Lung microvascular endothelial cell (primary cell): Measurements from ENCODE around the gene TMEM187. TPM values are rescaled to one million over a fixed set of nuclear protein-coding genes. Genes with fewer than 3 reads are reported as not detected.
"Not testable (repeated sequence)": the region's sequence is repeated elsewhere in the genome, so short reads cannot be mapped to it uniquely, and the experiment has no call there.

ENCODE experiments used
- DNase-seq, 2 donors: peaks; one replicate each; pipeline versions ENCODE4 v3.0.0 to v3.0.0-alpha.2; 2010; ENCODE audit warnings: low read depth in 2 of 2
- total RNA-seq: library from RNA; depleted of rRNA; stranded (reverse); fragments of >200 nt; gene quantifications from 2 replicates; pipeline ENCODE4 v1.2.1, GENCODE V29; 2014

The TMEM187 gene
- total RNA-seq, 1 donor from 2014 or later = 3.2 TPM

GRCh38 chrX:153970357-153971123 lies 2.0 kb upstream of the TMEM187 start:
- DNase-seq = peak; percentile 34 to 59

DNA sequence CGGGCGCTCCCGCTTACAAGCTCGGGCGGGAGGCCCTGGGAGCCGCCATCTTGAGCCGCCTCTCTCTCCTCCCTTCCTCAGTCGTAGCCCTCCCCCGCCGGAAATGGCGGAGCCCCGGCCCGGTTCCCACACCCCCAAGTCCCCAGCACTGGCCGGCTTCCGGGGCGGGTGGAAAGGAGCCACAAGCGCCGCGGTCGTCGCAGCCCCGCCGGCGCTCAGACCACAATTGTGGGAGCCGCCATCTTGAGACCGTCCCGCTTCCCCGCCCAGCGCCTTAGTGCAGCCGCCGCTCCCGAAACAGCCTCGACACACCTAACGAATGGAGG lies 1.5 kb upstream of the TMEM187 start:
- DNase-seq = peak; percentile 88 to 90

DNA sequence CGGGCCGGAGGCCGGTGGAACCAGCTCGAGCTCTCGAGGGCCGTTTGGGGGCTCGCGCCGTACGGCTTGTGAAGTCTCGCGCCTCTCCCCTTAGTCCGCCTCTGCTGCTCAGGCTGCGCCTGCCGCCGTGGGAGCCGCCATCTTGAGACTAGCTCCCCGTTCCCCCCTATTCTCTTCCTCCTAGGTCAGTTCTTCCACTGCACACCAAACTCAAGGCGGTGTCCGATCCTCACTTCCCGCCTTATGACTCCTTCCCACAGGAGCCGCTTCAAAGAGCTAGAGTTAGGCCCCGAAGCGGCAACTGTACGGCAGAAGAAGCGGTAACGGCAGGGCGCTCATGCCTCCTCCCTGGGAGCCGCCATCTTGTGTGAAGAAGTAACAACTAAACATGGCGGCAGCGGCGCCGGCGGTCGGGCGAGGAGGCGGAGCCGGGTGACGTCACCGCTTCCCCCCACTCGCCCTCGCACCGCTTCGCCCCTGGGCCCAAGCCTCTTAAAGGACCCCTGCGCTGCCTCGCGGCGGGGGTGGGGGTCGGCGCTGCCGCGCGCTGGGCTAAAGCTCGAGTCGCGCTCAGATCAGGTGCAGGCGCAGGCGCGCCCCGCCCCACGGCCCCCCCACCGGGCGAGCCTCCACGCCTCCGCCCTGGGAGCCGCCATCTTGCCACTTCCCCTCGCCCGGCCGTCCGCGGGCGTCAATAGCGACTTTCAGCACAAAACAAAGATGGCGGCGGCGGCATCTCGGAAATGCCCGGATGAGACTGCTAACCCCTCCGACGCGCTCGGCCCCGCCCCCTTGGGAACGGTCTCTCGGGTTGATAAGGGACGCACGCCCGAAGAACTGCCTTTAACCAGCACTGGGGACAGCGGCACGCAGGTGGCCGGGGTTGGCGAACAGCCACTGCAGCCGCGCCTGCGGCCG lies 845 bp upstream of the TMEM187 start, which contains the start of gene HCFC1:
TSS of gene HCFC1 (minus strand) at position 369 of the 918 bp plus-strand sequence. CDS start 978 bp downstream, outside the sequence.
- peak; percentile 89 to 94 for DNase-seq

DNA sequence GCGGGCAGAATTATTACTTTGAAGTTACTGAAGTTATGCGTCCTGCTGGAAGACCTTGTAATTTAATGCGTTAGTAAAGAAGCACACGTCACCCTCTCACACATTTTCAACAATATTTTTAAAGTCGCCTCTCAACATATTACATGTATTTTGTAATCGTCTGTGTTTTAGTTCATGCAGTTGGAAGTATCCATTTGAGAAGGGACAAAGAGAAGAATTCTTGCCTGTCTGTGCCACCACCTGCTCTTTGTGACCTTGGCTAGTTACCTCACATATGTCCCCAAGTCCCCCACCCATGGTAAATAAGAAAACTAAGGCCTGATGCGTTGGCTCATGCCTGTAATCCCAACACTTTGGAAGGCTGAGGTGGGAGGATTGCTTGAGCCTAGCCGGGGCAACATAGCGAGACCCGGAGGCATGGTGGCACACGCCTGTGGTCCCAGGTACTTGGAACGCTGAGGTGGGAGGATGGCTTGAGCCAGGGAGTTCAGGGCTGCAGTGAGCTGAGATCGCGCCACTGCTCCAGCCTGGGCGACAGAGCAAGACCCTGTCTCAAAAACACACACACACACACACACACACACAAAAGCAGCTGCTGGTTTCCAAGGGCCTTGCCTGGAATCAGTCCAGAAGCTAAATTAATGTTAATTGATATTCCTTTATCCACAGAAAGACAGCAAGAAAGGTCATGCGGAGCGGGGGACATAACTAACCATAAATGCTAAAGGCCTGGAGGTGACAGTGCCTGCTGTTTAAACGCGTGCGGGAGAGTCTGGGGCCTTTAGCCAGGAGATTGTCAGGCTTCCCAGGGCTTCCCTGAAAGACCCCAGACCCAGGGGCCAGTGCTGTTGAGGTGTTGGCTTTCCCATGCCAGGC lies 811 bp downstream of the TMEM187 start:
- DNase-seq = no peak

- DNase-seq = peak in 1 of 2 donors; percentile 35
Observed at GRCh38 chrX:153974003-153974725, 1.6 kb downstream of the TMEM187 start.

- DNase-seq = no peak
Observed at GRCh38 chrX:153974726-153975286, 2.3 kb downstream of the TMEM187 start.

DNA sequence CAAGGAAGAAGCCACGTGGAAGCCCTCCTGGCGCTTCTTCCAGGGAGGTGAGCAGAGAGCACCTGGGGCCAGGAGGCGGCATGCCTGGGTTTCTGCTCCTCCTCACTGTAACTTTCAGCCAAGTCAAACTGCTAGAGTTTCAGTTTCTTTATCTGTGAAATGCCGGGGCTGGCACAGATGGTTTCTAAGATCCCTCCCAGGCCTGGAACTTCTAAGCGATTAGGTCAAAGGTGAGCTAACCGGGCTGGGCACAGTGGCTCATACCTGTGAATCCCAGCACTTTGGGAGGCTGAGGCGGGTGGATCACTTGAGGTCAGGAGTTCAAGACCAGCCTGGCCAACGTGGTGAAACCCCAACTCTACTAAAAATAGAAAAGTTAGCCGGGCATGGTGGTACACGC lies 7.8 kb downstream of the TMEM187 start:
- not testable (repeated sequence) for DNase-seq

- no peak for DNase-seq
Observed at GRCh38 chrX:153981231-153981630, 8.7 kb downstream of the TMEM187 start.

- DNase-seq = no peak
Observed at GRCh38 chrX:153981771-153982533, 9.4 kb downstream of the TMEM187 start.

- no peak for DNase-seq
Observed at GRCh38 chrX:153983321-153983801, 10.8 kb downstream of the TMEM187 start.

DNA sequence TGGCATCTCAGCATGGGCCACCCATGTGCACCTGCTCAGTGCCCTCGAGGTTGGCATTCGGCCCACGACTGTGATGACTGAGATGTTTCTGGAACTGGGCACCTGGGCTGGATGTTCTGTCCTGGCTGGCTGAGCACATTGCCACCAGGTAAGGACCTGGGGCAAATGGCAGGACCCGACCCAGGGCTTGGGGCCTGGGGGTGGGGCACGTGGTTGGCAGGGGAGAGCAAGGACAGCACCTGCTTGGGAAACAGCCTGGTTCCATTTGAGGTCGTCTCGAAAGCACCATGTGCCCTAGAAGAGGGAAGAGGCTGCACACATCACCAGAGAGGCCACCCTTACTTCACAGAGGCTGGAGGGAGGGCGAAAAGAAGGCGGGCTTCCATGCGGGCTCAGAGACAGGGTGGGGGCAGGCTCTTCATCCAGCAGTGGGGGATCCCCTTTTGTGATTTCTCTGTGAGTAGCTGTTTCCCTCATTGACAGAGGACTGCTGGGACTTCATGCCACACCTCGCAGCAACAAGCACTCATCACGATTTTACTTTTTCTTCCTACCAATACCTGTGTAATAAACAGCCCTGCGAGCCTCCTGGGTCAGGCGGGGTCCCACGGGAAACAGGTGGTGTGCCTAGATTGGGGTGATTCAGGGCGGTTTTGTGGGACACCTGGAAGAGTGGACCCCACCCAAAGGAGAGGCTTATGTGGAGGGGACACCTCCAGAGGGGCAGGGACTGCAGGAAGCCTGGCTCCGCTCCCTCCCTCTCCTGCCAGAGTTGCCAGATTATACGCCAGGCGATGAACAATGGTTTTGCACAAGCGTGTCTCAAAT lies 12.0 kb downstream of the TMEM187 start:
- peak in 1 of 2 donors; percentile 17 for DNase-seq

DNA sequence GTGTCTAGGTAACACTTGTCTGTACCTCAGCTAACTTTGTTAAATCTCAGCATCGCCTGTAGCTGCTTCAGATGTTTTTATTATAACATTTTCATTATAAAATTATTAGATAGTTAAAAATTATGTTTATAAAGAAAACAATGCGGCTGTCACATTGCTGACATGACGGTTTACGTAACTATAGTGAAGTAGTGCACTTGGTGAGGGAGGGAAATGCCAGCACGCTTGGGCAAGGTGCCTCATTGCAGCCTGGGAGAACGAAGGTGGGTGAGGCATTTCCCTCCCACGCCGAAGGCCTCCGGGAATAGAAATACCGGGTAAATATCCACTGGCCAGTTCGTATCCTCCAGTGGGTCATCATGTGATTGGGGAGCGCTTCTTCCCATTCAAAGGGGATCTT lies 15.9 kb downstream of the TMEM187 start:
- DNase-seq = no peak

DNA sequence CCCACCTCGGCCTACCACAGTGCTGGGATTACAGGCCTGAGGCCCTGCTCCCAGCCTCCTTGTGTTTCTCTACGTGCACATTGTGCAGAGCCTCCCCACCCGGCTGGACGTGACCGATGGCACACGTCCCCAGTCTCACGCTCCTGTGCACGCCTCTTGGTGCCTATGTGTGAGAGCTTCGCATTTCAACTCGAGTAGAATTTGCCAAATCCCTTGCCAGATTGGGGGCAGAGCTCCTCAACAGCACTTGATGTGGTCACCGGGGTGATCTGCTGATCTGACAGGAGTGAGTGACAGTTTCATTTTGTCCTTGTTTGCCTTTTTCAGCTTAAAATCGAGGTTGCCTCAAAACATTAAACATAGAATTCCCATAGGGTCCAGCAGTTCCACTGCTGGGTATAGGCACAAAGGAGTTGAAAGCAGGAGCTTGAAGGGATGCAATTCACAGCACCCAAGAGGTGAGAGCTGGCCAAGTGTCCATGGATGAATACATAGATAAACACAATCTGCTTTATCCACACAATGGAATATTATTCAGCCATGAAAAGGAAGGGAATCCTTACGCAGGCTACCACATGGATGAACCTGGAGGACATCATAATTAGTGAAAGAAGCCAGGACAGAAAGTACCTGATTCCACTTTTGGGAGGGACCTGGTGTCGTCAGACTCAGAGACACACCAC lies 17.6 kb downstream of the TMEM187 start:
- DNase-seq = no peak

GRCh38 chrX:153991013-153991580 lies 18.5 kb downstream of the TMEM187 start:
- DNase-seq = no peak

DNA sequence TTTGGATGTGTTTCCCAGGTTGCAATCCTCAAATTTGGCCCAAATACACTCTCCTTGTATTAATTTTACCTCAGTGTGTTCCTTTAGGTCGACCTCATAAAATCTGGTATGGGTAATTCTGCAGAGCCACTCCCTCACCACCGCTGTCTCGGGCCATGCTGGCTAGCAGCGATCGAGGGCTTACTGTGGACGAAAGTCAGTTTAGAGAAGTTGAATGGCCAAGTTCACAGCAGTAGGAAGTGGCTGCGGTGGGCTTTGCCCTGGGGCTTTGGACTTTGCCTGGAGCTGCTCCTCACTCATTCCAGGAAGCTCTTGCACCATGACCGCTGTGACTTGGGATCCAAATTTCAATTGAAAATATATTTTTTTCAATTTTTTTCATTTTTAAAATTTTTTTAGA lies 19.6 kb downstream of the TMEM187 start:
- DNase-seq = no peak

GRCh38 chrX:153993079-153993478 lies 20.5 kb downstream of the TMEM187 start:
- DNase-seq = no peak

GRCh38 chrX:153993978-153994377 lies 21.4 kb downstream of the TMEM187 start:
- no peak for DNase-seq

GRCh38 chrX:153994398-153994797 lies 21.8 kb downstream of the TMEM187 start:
- DNase-seq = not testable (repeated sequence)
